HG02970 (cell line): ENCODE measurements around the gene TPBGL.

ENCODE experiments used
- ATAC-seq: cut with Tn5 transposase; IDR thresholded peaks from one replicate; pipeline ENCODE4 v1.9.1; 2021; ENCODE audit warnings: mild to moderate bottlenecking, moderate library complexity, moderate number of reproducible peaks; ENCODE audit not compliant: unreplicated experiment, low FRiP score

Gene TPBGL

GRCh38 chr11:75287579-75287978 lies 47.0 kb downstream of the TPBGL start:
- ATAC-seq, result no peak

- ATAC-seq, result no peak
Measured at GRCh38 chr11:75289511-75289760, 48.9 kb downstream of the TPBGL start.

- no peak for ATAC-seq
Measured at GRCh38 chr11:75289919-75290318, 49.3 kb downstream of the TPBGL start.

- ATAC-seq, result no peak
Measured at GRCh38 chr11:75291741-75292140, 51.2 kb downstream of the TPBGL start.

- no peak for ATAC-seq
Measured at GRCh38 chr11:75292943-75293342, 52.4 kb downstream of the TPBGL start.
